ENCODE measurements around the gene ZNRF3. TPM values are rescaled to one million over a fixed set of nuclear protein-coding genes. Genes with fewer than 3 reads are reported as not detected.

ZNRF3 gene
- polyA plus RNA-seq, 3 donors = 0.13 TPM; not detected in 2

DNA sequence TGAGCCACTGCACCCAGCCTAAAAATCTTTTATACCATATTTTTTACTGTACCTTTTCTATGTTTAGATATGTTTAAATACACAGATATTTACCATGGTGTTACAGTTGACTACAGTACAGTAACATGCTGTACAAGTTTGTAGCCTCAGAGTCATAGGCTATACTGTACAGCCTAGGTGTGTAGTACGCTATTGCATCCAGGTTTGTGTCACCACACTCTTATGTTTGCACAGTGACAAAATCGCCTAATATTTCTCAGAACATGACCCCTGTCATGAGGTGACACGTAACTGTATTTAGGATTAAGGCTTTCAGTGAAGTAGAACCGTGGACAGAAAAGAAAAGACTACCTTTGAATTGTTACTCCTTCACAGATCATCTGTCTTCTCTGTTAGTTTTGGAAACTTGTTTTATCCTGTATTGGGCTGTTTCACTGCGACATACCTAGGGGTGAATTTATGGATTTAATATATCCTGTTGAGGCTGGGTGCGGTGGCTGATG is 83.8 kb downstream of the ZNRF3 start:
- Histone ChIP-seq H3K4me1 (ENCODE audit: control insufficient read depth in 1 of 2, insufficient read depth in 2 of 2, low read length in 2 of 2) (no peaks in the 10 kb centered on the region), H3K4me3 (replicated peaks in 1 of 3; ENCODE audit: low read depth in 2 of 3, low read length in 3 of 3) (no peak overlapping the region), H3K4me2 (replicated peaks; ENCODE audit: extremely low read depth, low read length, poor library complexity, severe bottlenecking) (no peak overlapping the region), H3K79me2 (ENCODE audit: insufficient read depth, low read length) (no peaks in the 10 kb centered on the region), H3K36me3 (replicated peaks in 1 of 2; ENCODE audit: control insufficient read depth in 1 of 2, insufficient read depth in 2 of 2, low read length in 2 of 2) (no peaks in the 10 kb centered on the region), H3K27me3 (ENCODE audit: control insufficient read depth in 2 of 2, insufficient read depth in 2 of 2, low read length in 2 of 2) (peaks cover 5 to 12% of the 10 kb centered on the region in 2 donors), H3K9me3 (replicated peaks in 1 of 2; ENCODE audit: control insufficient read depth in 1 of 2, insufficient read depth in 1 of 2, low read length in 2 of 2) (no peaks in the 10 kb centered on the region), H4K20me1 (ENCODE audit: insufficient read depth, low read length) (no peaks in the 10 kb centered on the region), H3K27ac (ENCODE audit: low read depth in 1 of 2, low read length in 2 of 2) (no peak overlapping the region), H2AFZ (ENCODE audit: insufficient read depth, low read depth, low read length, poor library complexity, severe bottlenecking) (no peak overlapping the region), H3K9ac (ENCODE audit: insufficient read depth, low read length, poor library complexity, severe bottlenecking) (no peak overlapping the region)
- WGBS (ENCODE audit: insufficient coverage) = no CpG with 5 or more reads among the region's 6 CpGs
- Mint-ChIP-seq H3K4me3 (no peak overlapping the region), H3K27me3 (ENCODE audit: low read depth in 3 of 3) (peaks cover 4 to 13% (median 13%) of the 10 kb centered on the region in 3 donors), H3K9me3 (peaks cover 0 to 5% (median 0%) of the 10 kb centered on the region in 7 donors), H3K27ac (no peak overlapping the region), H3K36me3 (no peaks in the 10 kb centered on the region), H3K4me1 (no peaks in the 10 kb centered on the region)
- TF ChIP-seq, protein P1, sequence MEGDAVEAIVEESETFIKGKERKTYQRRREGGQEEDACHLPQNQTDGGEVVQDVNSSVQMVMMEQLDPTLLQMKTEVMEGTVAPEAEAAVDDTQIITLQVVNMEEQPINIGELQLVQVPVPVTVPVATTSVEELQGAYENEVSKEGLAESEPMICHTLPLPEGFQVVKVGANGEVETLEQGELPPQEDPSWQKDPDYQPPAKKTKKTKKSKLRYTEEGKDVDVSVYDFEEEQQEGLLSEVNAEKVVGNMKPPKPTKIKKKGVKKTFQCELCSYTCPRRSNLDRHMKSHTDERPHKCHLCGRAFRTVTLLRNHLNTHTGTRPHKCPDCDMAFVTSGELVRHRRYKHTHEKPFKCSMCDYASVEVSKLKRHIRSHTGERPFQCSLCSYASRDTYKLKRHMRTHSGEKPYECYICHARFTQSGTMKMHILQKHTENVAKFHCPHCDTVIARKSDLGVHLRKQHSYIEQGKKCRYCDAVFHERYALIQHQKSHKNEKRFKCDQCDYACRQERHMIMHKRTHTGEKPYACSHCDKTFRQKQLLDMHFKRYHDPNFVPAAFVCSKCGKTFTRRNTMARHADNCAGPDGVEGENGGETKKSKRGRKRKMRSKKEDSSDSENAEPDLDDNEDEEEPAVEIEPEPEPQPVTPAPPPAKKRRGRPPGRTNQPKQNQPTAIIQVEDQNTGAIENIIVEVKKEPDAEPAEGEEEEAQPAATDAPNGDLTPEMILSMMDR (IDR thresholded peaks at IDR 0.05) = no peak
- no peak for DNase-seq
- intact Hi-C loops (cut with micrococcal nuclease) = no loop called here

DNA sequence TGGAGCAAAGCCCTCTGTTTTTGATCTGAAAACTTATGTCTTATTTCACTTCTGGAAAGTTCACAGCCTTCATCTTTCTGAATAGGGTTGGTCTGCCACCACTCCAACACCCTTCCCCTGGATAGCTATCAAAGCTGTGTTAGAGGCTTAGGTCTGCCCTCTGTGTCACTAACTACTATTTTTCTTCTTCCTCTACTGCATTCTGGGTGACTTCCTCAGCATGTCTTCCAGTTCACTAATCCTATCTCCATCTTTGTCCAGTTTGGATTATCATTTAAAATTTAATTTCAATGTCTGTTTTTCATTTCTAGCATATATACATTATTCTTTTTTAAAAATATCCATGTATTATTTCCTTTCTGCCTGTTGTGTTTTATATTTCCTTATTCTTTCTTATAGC is 84.6 kb downstream of the ZNRF3 start:
- TF ChIP-seq, protein P1 (IDR thresholded peaks at IDR 0.05) = no peak
- H3K27ac Mint-ChIP-seq = no peak overlapping the region
- no peak overlapping the region for H3K4me3 Mint-ChIP-seq
- H3K36me3 Mint-ChIP-seq = no peaks in the 10 kb centered on the region
- Histone ChIP-seq H3K4me3 (replicated peaks in 1 of 3; ENCODE audit: low read depth in 2 of 3, low read length in 3 of 3) (no peak overlapping the region), H3K79me2 (ENCODE audit: insufficient read depth, low read length) (no peaks in the 10 kb centered on the region), H2AFZ (ENCODE audit: insufficient read depth, low read depth, low read length, poor library complexity, severe bottlenecking) (no peak overlapping the region), H4K20me1 (ENCODE audit: insufficient read depth, low read length) (no peaks in the 10 kb centered on the region), H3K9ac (ENCODE audit: insufficient read depth, low read length, poor library complexity, severe bottlenecking) (no peak overlapping the region), H3K36me3 (replicated peaks in 1 of 2; ENCODE audit: control insufficient read depth in 1 of 2, insufficient read depth in 2 of 2, low read length in 2 of 2) (no peaks in the 10 kb centered on the region), H3K4me1 (ENCODE audit: control insufficient read depth in 1 of 2, insufficient read depth in 2 of 2, low read length in 2 of 2) (no peaks in the 10 kb centered on the region), H3K4me2 (replicated peaks; ENCODE audit: extremely low read depth, low read length, poor library complexity, severe bottlenecking) (no peak overlapping the region), H3K27ac (ENCODE audit: low read depth in 1 of 2, low read length in 2 of 2) (no peak overlapping the region), H3K27me3 (ENCODE audit: control insufficient read depth in 2 of 2, insufficient read depth in 2 of 2, low read length in 2 of 2) (peaks cover 0 to 5% of the 10 kb centered on the region in 2 donors), H3K9me3 (replicated peaks in 1 of 2; ENCODE audit: control insufficient read depth in 1 of 2, insufficient read depth in 1 of 2, low read length in 2 of 2) (no peaks in the 10 kb centered on the region)
- intact Hi-C loops (cut with micrococcal nuclease) = no loop called here
- H3K4me1 Mint-ChIP-seq = no peaks in the 10 kb centered on the region
- no peak for DNase-seq
- H3K27me3 Mint-ChIP-seq (ENCODE audit: low read depth in 3 of 3) = peaks cover under 1 to 9% (median 9%) of the 10 kb centered on the region in 3 donors
- H3K9me3 Mint-ChIP-seq = peaks cover 0 to 5% (median 0%) of the 10 kb centered on the region in 7 donors
